Muscle layer of colon (tissue), 2 donors: ENCODE measurements around the gene RANBP17.
"Not testable (repeated sequence)": the region's sequence is repeated elsewhere in the genome, so short reads cannot be mapped to it uniquely, and the experiment has no call there.

ENCODE experiments used
- H3K27ac ChIP-seq: one replicate; pipeline ENCODE4 v1.7.0; 2013; ENCODE audit warnings: low read depth, mild to moderate bottlenecking, low read length, moderate library complexity
- H3K27me3 ChIP-seq, 2 donors: one replicate each; pipeline ENCODE4 v1.7.0; 2013; ENCODE audit warnings: low read length in 2 of 2, mild to moderate bottlenecking in 2 of 2; ENCODE audit not compliant: insufficient read depth in 2 of 2, control insufficient read depth in 1 of 2
- H3K36me3 ChIP-seq: one replicate; pipeline ENCODE4 v1.7.0; 2013; ENCODE audit warnings: mild to moderate bottlenecking, low read length; ENCODE audit not compliant: insufficient read depth
- H3K4me1 ChIP-seq: one replicate; pipeline ENCODE4 v1.7.0; 2013; ENCODE audit warnings: mild to moderate bottlenecking, low read length; ENCODE audit not compliant: insufficient read depth
- H3K4me3 ChIP-seq, 2 donors: one replicate each; pipeline ENCODE4 v1.7.0; 2013; ENCODE audit warnings: low read length in 2 of 2, low read depth in 1 of 2, mild to moderate bottlenecking in 1 of 2, moderate library complexity in 1 of 2
- H3K9ac ChIP-seq: one replicate; pipeline ENCODE4 v1.7.0; 2013; ENCODE audit warnings: low read length
- H3K9me3 ChIP-seq: one replicate; pipeline ENCODE4 v1.7.0; 2013; ENCODE audit warnings: mild to moderate bottlenecking, low read length
- donor health status: abdominal sarcoma.
- donor health status: Adenocarcinoma of cecum.

The RANBP17 gene

GRCh38 chr5:171275841-171276544, 414.2 kb downstream of the RANBP17 start:
- Histone ChIP-seq H3K27ac (no peak overlapping the region), H3K4me3 (no peak overlapping the region), H3K9me3 (no peaks in the 10 kb centered on the region), H3K36me3 (no peaks in the 10 kb centered on the region), H3K9ac (no peak overlapping the region), H3K27me3 (no peaks in the 10 kb centered on the region), H3K4me1 (no peaks in the 10 kb centered on the region)

GRCh38 chr5:171283753-171284152, 421.9 kb downstream of the RANBP17 start:
- Histone ChIP-seq H3K9ac (no peak overlapping the region), H3K27me3 (no peaks in the 10 kb centered on the region), H3K27ac (no peak overlapping the region), H3K36me3 (no peaks in the 10 kb centered on the region), H3K4me1 (no peaks in the 10 kb centered on the region), H3K4me3 (no peak overlapping the region), H3K9me3 (no peaks in the 10 kb centered on the region)

- Histone ChIP-seq H3K27ac (no peak overlapping the region), H3K4me1 (no peaks in the 10 kb centered on the region), H3K9ac (no peak overlapping the region), H3K27me3 (no peaks in the 10 kb centered on the region), H3K9me3 (no peaks in the 10 kb centered on the region), H3K36me3 (no peaks in the 10 kb centered on the region), H3K4me3 (no peak overlapping the region)
Observed at GRCh38 chr5:171285465-171285864, 423.6 kb downstream of the RANBP17 start.

GRCh38 chr5:171288066-171288465, 426.2 kb downstream of the RANBP17 start:
- no peak overlapping the region for H3K27ac ChIP-seq
- H3K27me3 ChIP-seq, result no peaks in the 10 kb centered on the region
- H3K9me3 ChIP-seq, result no peaks in the 10 kb centered on the region
- no peak overlapping the region for H3K4me3 ChIP-seq
- H3K4me1 ChIP-seq, result no peaks in the 10 kb centered on the region
- no peaks in the 10 kb centered on the region for H3K36me3 ChIP-seq
- H3K9ac ChIP-seq, result no peak overlapping the region

- no peak overlapping the region for H3K4me3 ChIP-seq
- no peaks in the 10 kb centered on the region for H3K4me1 ChIP-seq
- no peak overlapping the region for H3K9ac ChIP-seq
- H3K9me3 ChIP-seq, result no peaks in the 10 kb centered on the region
- H3K27me3 ChIP-seq, result no peaks in the 10 kb centered on the region
- H3K36me3 ChIP-seq, result no peaks in the 10 kb centered on the region
- H3K27ac ChIP-seq, result no peak overlapping the region
Observed at GRCh38 chr5:171291371-171291770, 429.6 kb downstream of the RANBP17 start.

- Histone ChIP-seq H3K9me3 (no peaks in the 10 kb centered on the region), H3K27me3 (no peaks in the 10 kb centered on the region), H3K4me1 (no peaks in the 10 kb centered on the region), H3K4me3 (no peak overlapping the region), H3K9ac (no peak overlapping the region), H3K27ac (no peak overlapping the region), H3K36me3 (no peaks in the 10 kb centered on the region)
Observed at GRCh38 chr5:171295299-171295698, 433.5 kb downstream of the RANBP17 start.

GRCh38 chr5:171295801-171296200, 434.0 kb downstream of the RANBP17 start:
- Histone ChIP-seq H3K4me3 (no peak overlapping the region), H3K27ac (no peak overlapping the region), H3K9ac (no peak overlapping the region), H3K4me1 (no peaks in the 10 kb centered on the region), H3K9me3 (no peaks in the 10 kb centered on the region), H3K36me3 (no peaks in the 10 kb centered on the region), H3K27me3 (no peaks in the 10 kb centered on the region)

- H3K9ac ChIP-seq, H3K4me3 ChIP-seq, H3K4me1 ChIP-seq, H3K9me3 ChIP-seq, H3K27ac ChIP-seq, H3K27me3 ChIP-seq, H3K36me3 ChIP-seq: not testable (repeated sequence)
Observed at GRCh38 chr5:171297941-171298340, 436.1 kb downstream of the RANBP17 start.

GRCh38 chr5:171299228-171299627, 437.4 kb downstream of the RANBP17 start:
- no peaks in the 10 kb centered on the region for H3K4me1 ChIP-seq
- H3K9ac ChIP-seq, result no peak overlapping the region
- peaks cover 0 to 4% of the 10 kb centered on the region in 2 donors for H3K27me3 ChIP-seq
- no peaks in the 10 kb centered on the region for H3K9me3 ChIP-seq
- H3K4me3 ChIP-seq, result no peak overlapping the region
- no peaks in the 10 kb centered on the region for H3K36me3 ChIP-seq
- H3K27ac ChIP-seq, result no peak overlapping the region

- no peak overlapping the region for H3K9ac ChIP-seq
- H3K27ac ChIP-seq, result no peak overlapping the region
- H3K36me3 ChIP-seq, result no peaks in the 10 kb centered on the region
- H3K4me3 ChIP-seq, result no peak overlapping the region
- no peaks in the 10 kb centered on the region for H3K4me1 ChIP-seq
- no peaks in the 10 kb centered on the region for H3K9me3 ChIP-seq
- H3K27me3 ChIP-seq, result peaks cover under 1 to 10% of the 10 kb centered on the region in 2 donors
Observed at GRCh38 chr5:171299851-171300250, 438.0 kb downstream of the RANBP17 start.

GRCh38 chr5:171300358-171300757, 438.5 kb downstream of the RANBP17 start:
- Histone ChIP-seq H3K4me1 (no peaks in the 10 kb centered on the region), H3K9ac (no peak overlapping the region), H3K36me3 (no peaks in the 10 kb centered on the region), H3K27ac (no peak overlapping the region), H3K27me3 (peaks cover 5 to 12% of the 10 kb centered on the region in 2 donors), H3K9me3 (no peaks in the 10 kb centered on the region), H3K4me3 (no peak overlapping the region)

GRCh38 chr5:171306166-171306565, 444.3 kb downstream of the RANBP17 start:
- Histone ChIP-seq H3K4me3 (no peak overlapping the region), H3K36me3 (no peaks in the 10 kb centered on the region), H3K9ac (no peak overlapping the region), H3K27me3 (peaks cover 41 to 68% of the 10 kb centered on the region in 2 donors), H3K4me1 (no peaks in the 10 kb centered on the region), H3K27ac (no peak overlapping the region), H3K9me3 (no peaks in the 10 kb centered on the region)
